GM18519 (cell line): ENCODE results near the gene LRP11.
A peak's percentile ranks its signal among the peaks of the same experiment; 100 is the strongest.
"Not testable (repeated sequence)": the region's sequence is repeated elsewhere in the genome, so short reads cannot be mapped to it uniquely, and the experiment has no call there.

ENCODE experiments used
- ATAC-seq: cut with Tn5 transposase; IDR thresholded peaks from one replicate; pipeline ENCODE4 v1.9.1; 2021; ENCODE audit warnings: mild to moderate bottlenecking, moderate library complexity; ENCODE audit not compliant: unreplicated experiment, low FRiP score

The LRP11 gene

DNA sequence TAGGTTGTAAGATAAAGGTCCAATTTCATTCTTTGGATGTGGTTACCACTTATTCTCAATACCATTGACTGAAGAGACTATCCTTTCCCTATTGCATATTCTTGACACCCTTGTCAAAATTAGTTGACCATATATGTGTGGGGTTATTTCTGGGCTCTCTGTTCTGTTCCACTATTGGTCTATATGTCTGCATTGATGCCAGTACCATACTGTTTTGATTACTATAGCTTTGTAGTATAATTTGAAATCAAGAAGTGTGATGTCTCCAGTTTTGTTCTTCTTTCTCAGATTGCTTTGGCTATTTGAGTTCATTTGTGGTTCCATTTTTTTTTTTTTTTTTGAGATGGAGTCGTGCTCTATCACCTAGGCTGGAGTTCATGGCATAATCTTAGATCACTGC, 8.1 kb upstream of the LRP11 start:
- no peak for ATAC-seq

DNA sequence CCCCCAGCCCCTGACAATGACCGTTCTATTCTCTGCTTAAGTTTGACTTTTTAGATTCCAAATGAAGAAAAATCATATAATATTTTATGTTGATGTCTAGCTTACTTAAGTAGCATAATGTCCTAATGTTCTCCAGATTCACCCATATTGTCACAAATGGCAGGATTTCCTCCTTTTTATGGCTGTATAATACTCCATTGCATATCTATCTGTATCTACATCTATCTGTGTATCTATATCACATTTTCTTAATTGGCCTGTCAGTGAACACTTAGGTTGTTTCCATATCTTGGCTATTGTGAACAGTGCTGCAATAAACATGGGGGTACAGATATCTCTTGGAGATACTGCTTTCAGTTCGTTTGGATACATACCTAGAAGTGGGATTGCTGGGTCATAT, 7.0 kb upstream of the LRP11 start:
- no peak for ATAC-seq

DNA sequence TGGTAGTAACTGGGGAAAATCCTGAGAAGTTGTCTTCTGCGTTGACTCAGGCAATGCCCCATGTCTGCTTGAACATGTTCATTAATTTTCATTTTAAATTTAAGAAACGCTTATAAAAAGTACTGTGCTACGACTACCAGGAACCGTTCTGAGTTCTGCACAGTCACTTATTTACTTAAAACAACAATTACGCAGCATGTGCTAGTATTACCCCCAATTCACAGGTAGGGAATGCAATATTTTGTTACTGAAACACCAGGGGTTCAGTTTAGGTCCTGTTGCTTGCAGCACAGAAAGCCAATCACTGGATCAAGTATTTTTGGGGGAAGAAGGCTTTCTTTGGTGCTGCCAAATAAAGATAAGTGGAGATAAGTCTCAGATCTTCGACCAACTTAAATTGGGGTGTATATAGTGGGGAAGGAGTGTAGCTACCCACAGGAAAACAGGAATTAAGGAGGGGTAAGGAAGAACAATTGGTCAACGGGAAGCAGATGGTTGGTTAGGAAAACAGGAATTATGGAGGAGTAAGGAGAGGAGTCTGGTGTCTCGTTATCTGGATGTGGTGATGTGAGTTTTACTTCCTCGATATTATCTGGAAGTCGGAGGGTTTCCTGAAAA, 5.2 kb upstream of the LRP11 start:
- no peak for ATAC-seq

DNA sequence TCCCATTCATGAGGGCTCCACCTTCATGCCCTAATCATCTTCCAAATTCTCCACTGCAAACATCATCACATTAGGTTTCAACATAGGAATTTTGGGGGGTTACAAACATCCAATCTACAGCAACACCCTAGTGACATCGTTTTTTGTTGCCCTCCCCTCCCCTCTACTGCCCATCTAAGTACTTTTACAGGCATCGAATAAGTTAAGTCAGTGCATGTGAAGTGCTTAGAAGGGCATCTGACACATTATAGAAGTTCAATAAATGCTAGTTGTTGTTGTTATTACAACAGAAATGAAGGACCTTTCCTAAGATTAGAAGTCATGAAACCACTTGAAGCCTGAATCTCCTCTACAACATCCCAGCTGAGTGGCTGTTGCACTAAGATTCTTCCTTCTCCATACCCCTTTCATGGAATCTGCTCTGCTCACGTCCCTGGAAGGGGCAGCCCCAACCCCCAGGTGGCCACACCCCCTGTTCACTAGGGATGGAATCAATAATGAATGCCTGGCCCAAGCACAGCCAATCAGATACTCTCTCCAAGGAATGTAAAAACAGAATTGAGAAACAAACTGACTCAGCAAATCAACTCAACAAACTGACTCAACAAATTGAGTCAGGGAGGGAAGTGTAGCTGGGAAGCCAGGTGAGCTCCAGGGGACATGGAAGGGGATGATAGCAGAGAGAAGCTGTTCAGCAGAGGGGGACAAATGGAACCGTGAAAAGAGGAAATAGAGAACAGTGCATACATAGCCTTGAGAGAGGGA, 3.9 kb upstream of the LRP11 start:
- no peak for ATAC-seq

GRCh38 chr6:149864578-149865535, 698 bp upstream of the LRP11 start:
- no peak for ATAC-seq

DNA sequence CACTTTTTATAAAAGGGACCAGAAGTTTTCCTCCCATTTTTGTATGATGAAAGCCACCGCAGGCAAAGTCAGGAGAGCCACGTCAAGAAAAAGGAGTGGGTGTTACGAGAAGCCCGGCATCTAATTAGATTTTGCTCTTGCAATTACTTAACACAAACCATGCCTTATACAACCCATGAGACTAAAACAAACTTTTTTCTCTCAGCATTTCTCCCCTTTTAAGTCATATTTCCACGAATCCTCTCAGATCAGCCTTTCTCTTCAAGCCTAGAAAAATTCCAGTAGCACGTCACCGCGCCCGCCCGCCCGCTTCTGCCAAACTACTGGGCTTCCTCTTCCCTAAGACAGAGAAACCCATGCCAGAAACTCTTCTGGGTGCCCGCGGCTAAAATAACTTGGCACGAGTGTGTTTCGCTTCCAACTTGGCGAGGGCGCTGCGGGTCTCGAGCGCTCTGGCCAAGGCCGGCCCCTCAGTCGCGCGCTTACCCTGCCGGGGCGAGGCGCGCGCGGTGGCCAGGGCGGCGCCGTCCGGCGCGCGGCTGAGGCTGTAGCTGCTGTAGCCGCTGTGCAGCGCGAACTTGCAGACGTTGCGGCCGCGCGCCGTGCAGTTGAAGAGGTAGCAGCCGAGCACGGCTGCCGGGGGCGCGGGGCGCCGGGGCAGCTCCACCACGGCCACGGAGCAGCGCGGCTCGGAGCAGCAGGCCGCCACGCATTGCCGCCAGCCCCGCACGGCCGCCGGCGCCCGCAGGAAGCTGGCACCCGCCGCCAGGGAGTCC, 1.0 kb downstream of the LRP11 start:
- peak; percentile 32 for ATAC-seq

DNA sequence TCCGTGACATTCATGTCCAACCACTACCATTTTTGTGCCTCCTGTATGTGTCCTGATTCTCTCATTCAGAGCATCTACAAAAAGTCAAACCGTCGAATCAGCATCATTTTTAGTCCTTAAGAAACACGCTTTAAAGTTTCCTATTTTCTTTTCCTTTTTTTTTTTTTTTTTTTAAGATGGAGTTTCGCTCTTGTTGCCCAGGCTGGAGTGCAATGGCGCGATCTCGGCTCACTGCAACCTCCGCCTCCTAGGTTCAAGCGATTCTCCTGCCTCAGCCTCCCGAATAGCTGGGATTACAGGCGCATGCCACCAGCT, 1.8 kb downstream of the LRP11 start:
- not testable (repeated sequence) for ATAC-seq

GRCh38 chr6:149861603-149862423, 2.3 kb downstream of the LRP11 start:
- ATAC-seq: no peak

- ATAC-seq: no peak
Observed at GRCh38 chr6:149860834-149861602, 3.1 kb downstream of the LRP11 start.

DNA sequence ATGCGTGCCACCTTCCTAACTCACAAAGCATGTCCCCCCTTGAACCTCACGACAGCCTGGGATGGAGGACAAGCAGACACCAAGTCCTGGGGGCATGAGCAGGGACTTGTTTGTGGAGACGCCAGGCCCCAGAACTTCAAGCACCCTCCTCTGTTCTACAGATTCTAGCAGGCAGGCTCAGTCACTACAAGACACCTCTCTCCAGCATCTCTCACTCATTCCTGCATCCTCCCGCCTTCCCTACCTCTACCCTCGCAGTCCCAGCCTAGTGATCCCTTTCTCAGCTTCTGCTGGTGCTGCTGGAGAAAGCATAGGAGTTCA, 3.7 kb downstream of the LRP11 start:
- no peak for ATAC-seq

GRCh38 chr6:149859938-149860337, 4.2 kb downstream of the LRP11 start:
- no peak for ATAC-seq

- ATAC-seq: no peak
Observed at GRCh38 chr6:149859368-149859767, 4.8 kb downstream of the LRP11 start.

GRCh38 chr6:149857541-149857940, 6.6 kb downstream of the LRP11 start:
- ATAC-seq: no peak

DNA sequence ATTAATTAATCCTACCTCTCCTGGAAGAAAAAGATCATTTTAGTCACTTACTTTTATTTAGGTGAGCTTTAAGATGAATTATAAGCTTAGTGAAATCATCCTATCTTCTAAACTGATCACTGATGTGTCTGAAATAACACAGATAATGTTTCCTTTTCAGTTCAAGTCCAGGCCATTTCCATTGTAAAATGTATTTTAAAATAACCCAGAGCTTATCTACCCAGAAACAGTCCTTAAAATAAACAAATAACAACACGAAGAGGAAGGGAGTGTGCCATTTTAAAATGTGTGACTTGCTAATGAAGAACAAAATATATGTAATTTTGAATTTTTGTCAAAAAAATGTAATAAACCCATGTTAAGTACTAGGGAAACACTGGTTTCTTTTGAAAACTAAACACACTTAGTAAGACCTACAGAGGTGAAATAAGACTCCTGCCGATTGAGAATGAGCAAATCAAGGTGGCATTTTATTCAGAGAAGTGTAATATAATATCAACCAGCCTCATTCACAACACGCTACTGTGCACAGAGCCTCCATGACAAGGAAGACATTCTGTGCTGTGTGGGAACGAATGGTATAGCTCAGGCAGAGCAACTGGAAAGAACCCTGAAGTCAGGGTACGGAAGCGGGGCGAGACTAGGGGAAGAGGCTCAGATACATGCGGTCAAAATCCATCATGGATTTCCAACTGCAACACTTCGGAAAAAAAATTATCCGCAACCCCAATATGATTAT, 7.7 kb downstream of the LRP11 start:
- no peak for ATAC-seq

DNA sequence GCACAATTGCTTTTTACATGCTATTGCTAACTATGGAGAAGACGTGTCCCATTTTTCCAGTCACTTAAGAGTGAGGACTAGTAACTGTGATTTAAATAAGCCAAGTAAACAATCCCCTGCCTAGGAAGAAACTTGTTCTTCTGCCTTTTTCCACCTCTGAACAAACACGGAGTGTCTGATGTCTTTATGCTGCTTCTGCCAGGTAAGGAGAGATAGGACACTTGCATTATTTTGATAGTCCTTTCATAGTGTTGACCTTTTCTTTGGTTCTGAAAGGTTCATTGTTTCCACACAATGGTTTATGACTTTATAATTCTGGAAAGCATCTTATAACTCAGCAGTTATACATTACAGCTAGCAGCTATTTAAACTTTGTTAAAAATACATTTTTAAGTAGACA, 8.4 kb downstream of the LRP11 start:
- no peak for ATAC-seq

DNA sequence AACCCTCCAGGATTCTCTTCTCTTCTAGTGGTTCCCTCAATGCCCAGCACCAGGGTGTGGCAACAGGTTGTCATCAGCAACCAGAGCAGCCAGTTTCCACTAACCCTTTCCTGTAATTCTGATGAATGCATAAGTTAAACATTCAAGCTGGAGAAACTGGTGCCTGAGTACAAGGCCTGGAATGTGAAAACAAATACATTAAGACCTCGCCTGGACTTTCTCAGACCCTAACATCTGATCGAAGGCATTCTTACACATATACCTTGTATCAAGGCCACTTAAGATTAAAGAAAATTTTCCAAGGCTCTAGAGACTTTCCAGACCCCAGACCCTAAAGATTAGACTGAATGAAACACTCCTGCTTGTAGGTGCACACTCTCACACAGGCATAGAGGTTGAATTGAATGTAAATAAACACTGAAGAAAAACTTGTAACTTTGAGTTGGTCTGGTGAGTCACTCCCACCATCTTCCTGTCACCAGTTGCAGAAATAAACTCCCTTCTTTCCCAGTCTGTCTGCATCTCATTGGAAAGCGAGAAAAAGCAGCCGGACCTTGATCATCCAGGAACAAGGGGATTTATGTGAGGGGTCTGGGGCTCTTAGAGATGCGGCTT, 9.0 kb downstream of the LRP11 start:
- ATAC-seq: no peak

DNA sequence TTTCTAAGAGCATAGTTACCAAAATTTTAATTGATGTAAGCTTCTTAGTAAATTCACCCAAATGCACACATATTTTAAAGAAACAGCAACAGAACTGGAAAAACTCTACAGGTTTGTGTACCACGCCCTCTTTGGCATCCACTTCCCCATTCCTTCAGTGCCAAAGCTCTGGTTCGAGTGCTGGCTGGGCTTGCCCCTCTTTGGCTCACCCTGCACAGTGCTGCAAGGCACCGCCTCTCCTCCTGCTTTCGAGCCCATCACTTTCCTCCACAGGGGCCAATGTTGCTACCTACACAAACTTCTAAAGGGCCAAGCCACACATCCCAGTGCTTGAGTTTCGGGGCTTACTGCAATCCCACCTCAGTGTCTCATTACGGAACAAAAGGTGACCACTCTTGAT, 9.6 kb downstream of the LRP11 start:
- ATAC-seq: no peak

DNA sequence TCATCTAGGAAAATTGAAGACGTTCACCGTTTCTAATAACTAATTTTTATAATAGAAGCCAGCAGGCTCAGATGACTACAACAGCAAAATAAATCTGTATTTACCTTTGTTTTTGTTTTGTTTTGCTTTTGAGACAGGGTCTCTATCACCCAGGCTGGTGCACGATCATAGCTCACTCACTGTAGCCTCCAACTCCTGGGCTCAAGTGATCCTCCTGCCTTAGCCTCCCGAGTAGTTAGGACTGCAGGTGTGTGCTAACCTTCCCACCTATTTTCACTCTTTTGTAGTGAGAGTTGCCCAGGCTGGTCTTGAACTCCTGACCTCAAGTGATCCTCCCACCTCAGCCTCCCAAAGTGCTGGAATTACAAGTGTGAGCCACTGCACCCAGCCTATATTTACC, 10.1 kb downstream of the LRP11 start:
- not testable (repeated sequence) for ATAC-seq
